OCI-LY1 (cell line): ENCODE data around the gene CDH9.

Experiments used
- EZH2 ChIP-seq: fragments of 200-600 bp; sonication (generic), shearing (Covaris generic); IDR thresholded peaks from 2 replicates; pipeline ENCODE4 v1.8.0; 2017; ENCODE audit warnings: borderline replicate concordance, mixed run types, mild to moderate bottlenecking, antibody characterized with exemption, low read length, moderate library complexity, mixed read lengths
- TF ChIP-seq, protein P1 (sequence below): fragments of 200-600 bp; sonication (generic), shearing (Covaris generic); IDR thresholded peaks from 2 replicates; pipeline ENCODE4 v1.5.1; 2017; ENCODE audit warnings: mild to moderate bottlenecking, antibody characterized with exemption, low read length, moderate library complexity, mixed read lengths

DNA sequence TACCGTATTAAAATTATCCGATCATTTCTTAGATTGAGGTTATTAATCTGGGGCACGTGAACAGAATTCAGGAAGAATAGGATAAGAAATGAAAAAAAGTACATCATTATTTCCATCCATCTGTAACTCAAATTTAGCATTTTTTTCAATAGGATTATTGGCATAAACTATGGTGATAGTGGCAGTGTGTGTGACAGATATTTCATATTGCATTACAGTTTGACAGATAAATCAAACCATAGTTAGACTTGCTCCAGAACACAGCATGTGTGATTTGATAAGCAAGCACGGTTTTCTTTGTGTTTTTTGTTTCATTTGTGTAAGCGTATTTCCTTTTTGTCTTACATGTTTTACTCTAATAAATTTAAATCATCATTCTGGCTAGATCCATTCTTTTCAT, 155.0 kb downstream of the CDH9 start:
- TF ChIP-seq, protein P1, sequence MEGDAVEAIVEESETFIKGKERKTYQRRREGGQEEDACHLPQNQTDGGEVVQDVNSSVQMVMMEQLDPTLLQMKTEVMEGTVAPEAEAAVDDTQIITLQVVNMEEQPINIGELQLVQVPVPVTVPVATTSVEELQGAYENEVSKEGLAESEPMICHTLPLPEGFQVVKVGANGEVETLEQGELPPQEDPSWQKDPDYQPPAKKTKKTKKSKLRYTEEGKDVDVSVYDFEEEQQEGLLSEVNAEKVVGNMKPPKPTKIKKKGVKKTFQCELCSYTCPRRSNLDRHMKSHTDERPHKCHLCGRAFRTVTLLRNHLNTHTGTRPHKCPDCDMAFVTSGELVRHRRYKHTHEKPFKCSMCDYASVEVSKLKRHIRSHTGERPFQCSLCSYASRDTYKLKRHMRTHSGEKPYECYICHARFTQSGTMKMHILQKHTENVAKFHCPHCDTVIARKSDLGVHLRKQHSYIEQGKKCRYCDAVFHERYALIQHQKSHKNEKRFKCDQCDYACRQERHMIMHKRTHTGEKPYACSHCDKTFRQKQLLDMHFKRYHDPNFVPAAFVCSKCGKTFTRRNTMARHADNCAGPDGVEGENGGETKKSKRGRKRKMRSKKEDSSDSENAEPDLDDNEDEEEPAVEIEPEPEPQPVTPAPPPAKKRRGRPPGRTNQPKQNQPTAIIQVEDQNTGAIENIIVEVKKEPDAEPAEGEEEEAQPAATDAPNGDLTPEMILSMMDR, result no peak
- TF ChIP-seq EZH2, result no peak
